Sigmoid colon (tissue), 7 donors: ENCODE measurements around the gene NOVA2. TPM values are rescaled to one million over a fixed set of nuclear protein-coding genes. Genes with fewer than 3 reads are reported as not detected.

ENCODE experiments used
- DNase-seq: peaks from one replicate; pipeline ENCODE4 v3.0.0-alpha.2; 2019
- H3K27ac ChIP-seq, 4 donors: fragments of 200-600 bp; sonication (generic); one replicate each; pipeline ENCODE4 v1.5.1; 2016 to 2019; ENCODE audit warnings: mild to moderate bottlenecking in 1 of 4
- H3K27me3 ChIP-seq, 3 donors: fragments of 200-600 bp; sonication (generic); one replicate each; pipeline ENCODE4 v1.5.1; 2019; ENCODE audit warnings: mild to moderate bottlenecking in 1 of 3
- H3K36me3 ChIP-seq, 4 donors: fragments of 200-600 bp; sonication (generic); one replicate each; pipeline ENCODE4 v1.5.1; 2016 to 2019
- H3K4me1 ChIP-seq, 4 donors: fragments of 200-600 bp; sonication (generic); one replicate each; pipeline ENCODE4 v1.5.1; 2017 to 2019
- H3K4me3 ChIP-seq, 4 donors: fragments of 200-600 bp; sonication (generic); one replicate each; pipeline ENCODE4 v1.5.1; 2017 to 2019; ENCODE audit warnings: mild to moderate bottlenecking in 2 of 4, moderate library complexity in 1 of 4
- H3K9me3 ChIP-seq, 4 donors: fragments of 200-600 bp in 3 of 4; sonication (generic) in 3 of 4; one replicate each; pipeline versions ENCODE4 v1.5.1 to v1.6.1; 2013 to 2019
- CTCF ChIP-seq, 4 experiments: fragments of 450-650 bp in 3 of 4; fragments of 200-600 bp in 1 of 4; IDR thresholded peaks; one replicate each; pipeline ENCODE4 v1.5.1; 2016 to 2019; ENCODE audit warnings: antibody characterized with exemption in 4 of 4, mild to moderate bottlenecking in 3 of 4, moderate library complexity in 2 of 4
- EP300 ChIP-seq, 4 donors: sonication (generic); formaldehyde crosslinking; IDR thresholded peaks; one replicate each; pipeline ENCODE4 v1.6.1; 2017; ENCODE audit warnings: antibody characterized with exemption in 4 of 4
- POLR2A ChIP-seq, 2 donors: fragments of 450-650 bp; IDR thresholded peaks; one replicate each; pipeline ENCODE4 v1.6.1; 2016; ENCODE audit warnings: antibody characterized with exemption in 2 of 2, mild to moderate bottlenecking in 2 of 2, moderate library complexity in 2 of 2
- POLR2AphosphoS5 ChIP-seq, 4 donors: sonication (generic); formaldehyde crosslinking; IDR thresholded peaks; one replicate each; pipeline ENCODE4 v1.6.1; 2017; ENCODE audit warnings: antibody characterized with exemption in 4 of 4
- WGBS, 2 donors: extraction: QIAGEN DNeasy Blood & Tissue Kit; methylation state at CpG; one replicate each; pipeline ENCODE4 v1.1.7; 2013; 5-methylcytosine and 5-hydroxymethylcytosine counted together
- intact Hi-C: fragments of 100-400 bp; cut with DNase I; formaldehyde crosslinking; loops from one replicate; pipeline ENCODE4 v1.15.1; 2023
- polyA plus RNA-seq, 3 donors: library from polyadenylated mRNA; stranded (reverse); fragments of 200-250 nt; gene quantifications; one replicate each; pipeline ENCODE4 v1.2.3, GENCODE V29; 2013
- total RNA-seq, 4 donors: library from RNA; depleted of rRNA; stranded (reverse); fragments of >200 nt; gene quantifications; one replicate each; pipeline ENCODE4 v1.1.0, GENCODE V29; 2016
- donor health status: healthy with polysubstance abuse.
- donor health status: Bipolar disorder and iron deficiency.
- donor health status: healthy.

NOVA2 gene
- total and polyA plus RNA-seq, 7 donors, result 0.23 to 3.0 (median 0.68) TPM

DNA sequence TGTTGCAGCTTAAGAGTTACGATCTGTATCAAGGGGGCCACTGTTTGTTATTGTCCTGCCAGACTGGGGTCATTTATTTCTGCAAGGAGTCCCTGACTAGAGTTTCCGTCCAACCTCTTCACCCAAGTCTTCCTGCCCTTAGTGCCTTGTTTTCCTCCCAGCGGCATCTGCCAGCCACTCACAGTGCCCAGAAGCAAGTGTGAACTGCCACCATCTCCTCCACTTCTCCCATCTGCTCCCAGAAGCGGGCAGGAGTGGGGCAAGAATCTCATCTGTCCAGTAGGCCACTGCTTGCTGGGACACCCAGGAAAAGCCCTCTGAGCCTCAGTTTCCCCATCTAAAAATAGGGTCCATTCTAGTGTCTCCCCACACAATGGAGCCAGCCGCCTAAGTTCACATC is 4.0 kb downstream of the NOVA2 start:
- TF ChIP-seq CTCF (IDR thresholded peaks at IDR 0.05) (no peak), EP300 (IDR thresholded peaks at IDR 0.05) (no peak), POLR2AphosphoS5 (IDR thresholded peaks at IDR 0.05) (no peak), POLR2A (IDR thresholded peaks at IDR 0.05) (no peak)
- intact Hi-C loops, result no loop called here
- H3K4me1 ChIP-seq, result peaks cover 0 to 12% (median 11%) of the 10 kb centered on the region in 4 donors
- 55 to 60% methylated on average over 5 of the region's 5 CpGs for WGBS, 2 donors
- peaks cover 19 to 71% (median 42%) of the 10 kb centered on the region in 3 donors for H3K27me3 ChIP-seq
- no peak overlapping the region for H3K4me3 ChIP-seq
- no peak for DNase-seq
- no peaks in the 10 kb centered on the region for H3K36me3 ChIP-seq
- H3K9me3 ChIP-seq, result no peaks in the 10 kb centered on the region
- no peak overlapping the region for H3K27ac ChIP-seq

DNA sequence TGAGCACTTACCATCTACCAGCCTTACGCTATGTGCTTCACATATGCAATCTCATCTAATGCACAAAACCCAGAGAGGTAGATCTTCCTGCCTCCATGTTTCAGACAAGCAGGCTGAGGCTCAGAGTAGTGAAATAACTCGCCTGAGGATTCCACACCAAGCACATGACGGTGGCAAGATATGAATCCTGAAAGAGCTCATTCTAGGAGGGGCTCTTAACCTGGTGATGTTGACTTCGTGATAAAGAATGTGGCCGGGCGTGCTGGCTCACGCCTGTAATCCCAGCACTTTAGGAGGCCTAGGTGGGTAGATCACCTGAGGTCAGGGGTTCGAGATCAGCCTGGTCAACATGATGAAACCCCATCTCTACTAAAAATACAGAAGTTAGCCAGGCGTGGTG is 5.0 kb downstream of the NOVA2 start:
- Histone ChIP-seq H3K4me3 (no peak overlapping the region), H3K27me3 (peaks cover 12 to 63% (median 31%) of the 10 kb centered on the region in 3 donors), H3K9me3 (no peaks in the 10 kb centered on the region), H3K36me3 (no peaks in the 10 kb centered on the region), H3K4me1 (peaks cover 0 to 8% (median 7%) of the 10 kb centered on the region in 4 donors), H3K27ac (no peak overlapping the region)
- 56 to 76% methylated on average over 9 of the region's 9 CpGs for WGBS, 2 donors
- no peak for TF ChIP-seq POLR2AphosphoS5 (IDR thresholded peaks at IDR 0.05)
- no peak for TF ChIP-seq EP300 (IDR thresholded peaks at IDR 0.05)
- no peak for TF ChIP-seq CTCF (IDR thresholded peaks at IDR 0.05)
- TF ChIP-seq POLR2A (IDR thresholded peaks at IDR 0.05), result no peak
- DNase-seq, result no peak
- intact Hi-C loops, result no loop called here

GRCh38 chr19:45967246-45967645 is 6.4 kb downstream of the NOVA2 start:
- WGBS, 2 donors, result 40 to 65% methylated on average over 7 of the region's 7 CpGs
- DNase-seq, result no peak

DNA sequence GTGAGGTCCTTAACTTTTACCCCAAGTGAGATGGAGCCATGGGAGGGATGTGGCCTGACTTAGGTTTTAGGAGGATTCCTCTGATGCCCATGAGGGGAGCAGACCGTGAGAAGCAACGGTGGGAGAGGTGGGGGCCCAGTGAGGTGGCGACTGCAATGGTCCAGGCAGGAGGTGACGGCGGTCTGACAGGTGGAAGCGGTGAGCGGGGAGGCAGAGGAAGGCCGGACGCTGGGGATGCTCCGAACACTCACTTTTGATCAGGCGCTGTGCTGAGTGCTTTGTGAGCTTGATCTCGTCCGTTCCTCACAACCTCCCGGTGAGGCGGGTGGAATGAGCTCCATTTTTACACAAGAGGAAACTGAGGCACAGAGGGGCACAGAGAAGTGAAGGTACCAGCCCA is 11.6 kb downstream of the NOVA2 start:
- no peak overlapping the region for H3K27ac ChIP-seq
- H3K9me3 ChIP-seq, result no peaks in the 10 kb centered on the region
- H3K36me3 ChIP-seq, result no peaks in the 10 kb centered on the region
- intact Hi-C loops, result no loop called here
- TF ChIP-seq CTCF (IDR thresholded peaks at IDR 0.05), result no peak
- no peak for TF ChIP-seq POLR2A (IDR thresholded peaks at IDR 0.05)
- TF ChIP-seq EP300 (IDR thresholded peaks at IDR 0.05), result no peak
- no peak for TF ChIP-seq POLR2AphosphoS5 (IDR thresholded peaks at IDR 0.05)
- DNase-seq, result no peak
- H3K4me3 ChIP-seq, result no peak overlapping the region
- no peaks in the 10 kb centered on the region for H3K4me1 ChIP-seq
- 80 to 86% methylated on average over 15 of the region's 15 CpGs for WGBS, 2 donors
- H3K27me3 ChIP-seq, result peaks cover 0 to 43% (median 12%) of the 10 kb centered on the region in 3 donors

More at GRCh38 chr19:45967246-45967645, 6.4 kb downstream of the NOVA2 start:
- H3K4me3 ChIP-seq, result no peak overlapping the region
- peaks cover 5 to 49% (median 20%) of the 10 kb centered on the region in 3 donors for H3K27me3 ChIP-seq
- no peak overlapping the region for H3K27ac ChIP-seq
- H3K4me1 ChIP-seq, result no peaks in the 10 kb centered on the region
- no peak for TF ChIP-seq CTCF (IDR thresholded peaks at IDR 0.05)
- TF ChIP-seq POLR2AphosphoS5 (IDR thresholded peaks at IDR 0.05), result no peak
- TF ChIP-seq EP300 (IDR thresholded peaks at IDR 0.05), result no peak
- TF ChIP-seq POLR2A (IDR thresholded peaks at IDR 0.05), result no peak
- no peaks in the 10 kb centered on the region for H3K9me3 ChIP-seq
- intact Hi-C loops, result no loop called here
- H3K36me3 ChIP-seq, result no peaks in the 10 kb centered on the region

DNA sequence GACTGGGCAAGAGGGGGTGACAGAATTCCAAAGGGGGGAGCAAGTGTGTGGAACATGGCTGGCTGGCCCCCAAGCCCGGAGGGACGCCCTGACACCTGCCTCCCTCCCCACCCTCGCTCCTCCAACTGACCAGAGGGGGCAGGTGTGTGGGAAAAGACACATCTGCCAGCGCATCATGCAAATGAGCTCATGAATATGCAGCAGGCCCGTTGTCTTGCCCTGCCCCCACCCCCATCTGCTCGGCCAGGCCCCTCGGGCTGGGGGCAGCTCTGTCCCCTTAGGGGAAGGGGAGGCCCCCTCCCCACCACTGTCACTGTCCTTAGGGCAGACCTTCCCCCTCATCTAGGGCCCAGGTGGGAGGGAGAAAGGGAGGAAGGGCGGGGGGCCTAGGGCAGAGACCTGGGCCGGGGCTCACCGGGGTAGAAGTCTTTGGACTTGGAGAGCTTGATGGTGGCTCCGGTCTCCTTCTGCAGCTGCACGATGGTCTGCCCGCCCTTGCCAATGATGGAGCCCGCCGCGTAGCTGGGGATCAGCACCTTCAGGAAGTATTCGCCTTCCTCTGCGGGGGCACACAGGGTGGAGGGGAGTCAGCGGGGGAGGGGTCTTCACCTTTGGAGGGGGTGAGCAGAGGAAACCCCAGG is 12.9 kb downstream of the NOVA2 start:
- H3K4me1 ChIP-seq, result no peaks in the 10 kb centered on the region
- peaks cover 0 to 42% (median 17%) of the 10 kb centered on the region in 3 donors for H3K27me3 ChIP-seq
- DNase-seq, result no peak
- 18 to 19% methylated on average over 19 of the region's 19 CpGs for WGBS, 2 donors
- no peak for TF ChIP-seq POLR2AphosphoS5 (IDR thresholded peaks at IDR 0.05)
- no peak for TF ChIP-seq POLR2A (IDR thresholded peaks at IDR 0.05)
- no peak for TF ChIP-seq CTCF (IDR thresholded peaks at IDR 0.05)
- no peak for TF ChIP-seq EP300 (IDR thresholded peaks at IDR 0.05)
- intact Hi-C loops, result no loop called here
- H3K9me3 ChIP-seq, result no peaks in the 10 kb centered on the region
- H3K36me3 ChIP-seq, result no peaks in the 10 kb centered on the region
- H3K27ac ChIP-seq, result no peak overlapping the region
- no peak overlapping the region for H3K4me3 ChIP-seq
